Body of pancreas (tissue), 4 donors: ENCODE measurements around the gene PDZD4. TPM values are rescaled to one million over a fixed set of nuclear protein-coding genes. Genes with fewer than 3 reads are reported as not detected.

ENCODE experiments used
- ATAC-seq: fragments of 150-250 bp; one replicate; pipeline ENCODE4 v1.9.1; 2016
- DNase-seq, 4 donors: peaks; one replicate each; pipeline ENCODE4 v3.0.0-alpha.2; 2019
- H3K27ac ChIP-seq, 4 donors: fragments of 200-600 bp; sonication (generic); 1 replicate in 3 of 4; 2 replicates in 1 of 4; pipeline versions ENCODE4 v1.5.1 to v1.6.1; 2016 to 2019; ENCODE audit warnings: mild to moderate bottlenecking in 1 of 4, mixed read lengths in 1 of 4, moderate library complexity in 1 of 4
- H3K27me3 ChIP-seq, 2 donors: fragments of 200-600 bp; sonication (generic); one replicate each; pipeline ENCODE4 v1.6.0; 2016; ENCODE audit warnings: mild to moderate bottlenecking in 1 of 2
- H3K36me3 ChIP-seq, 2 donors: fragments of 200-600 bp; sonication (generic); replicated peaks in 1 of 2; 2 replicates each; pipeline ENCODE4 v1.5.1; 2016; ENCODE audit warnings: low read depth in 2 of 2; ENCODE audit not compliant: insufficient read depth in 1 of 2
- H3K4me1 ChIP-seq: fragments of 200-600 bp; sonication (generic); one replicate; pipeline ENCODE4 v1.6.0; 2016
- H3K4me3 ChIP-seq, 2 donors: fragments of 200-600 bp; sonication (generic); 1 replicate in 1 of 2; 2 replicates in 1 of 2; pipeline ENCODE4 v1.5.1; 2016 to 2019
- H3K9me3 ChIP-seq, 3 donors: fragments of 200-600 bp; sonication (generic); 1 replicate in 2 of 3; 2 replicates in 1 of 3; pipeline ENCODE4 v1.5.1; 2016
- POLR2A ChIP-seq, 3 donors: fragments of 450-650 bp; IDR thresholded peaks; one replicate each; pipeline ENCODE4 v1.6.1; 2016; ENCODE audit warnings: antibody characterized with exemption in 3 of 3, mild to moderate bottlenecking in 2 of 3
- WGBS, 2 donors: methylation state at CpG; one replicate each; pipeline ENCODE4 v1.1.5; 2017; 5-methylcytosine and 5-hydroxymethylcytosine counted together
- intact Hi-C: fragments of 100-400 bp; cut with DNase I; formaldehyde crosslinking; loops from one replicate; pipeline ENCODE4 v1.15.1; 2023
- total RNA-seq, 2 donors: library from RNA; depleted of rRNA; stranded (reverse); fragments of >200 nt; gene quantifications; one replicate each; pipeline ENCODE4 v1.1.0, GENCODE V29; 2016
- TF ChIP-seq, protein P1 (sequence below), 7 experiments: fragments of 450-650 bp in 4 of 7; fragments of 200-600 bp in 3 of 7; sonication (generic) in 3 of 7; IDR thresholded peaks; one replicate each; pipeline ENCODE4 v1.5.1; 2016 to 2019; ENCODE audit warnings: antibody characterized with exemption in 7 of 7

Gene PDZD4
- total RNA-seq, 2 donors from 2014 or later: 1.6 to 2.6 TPM

DNA sequence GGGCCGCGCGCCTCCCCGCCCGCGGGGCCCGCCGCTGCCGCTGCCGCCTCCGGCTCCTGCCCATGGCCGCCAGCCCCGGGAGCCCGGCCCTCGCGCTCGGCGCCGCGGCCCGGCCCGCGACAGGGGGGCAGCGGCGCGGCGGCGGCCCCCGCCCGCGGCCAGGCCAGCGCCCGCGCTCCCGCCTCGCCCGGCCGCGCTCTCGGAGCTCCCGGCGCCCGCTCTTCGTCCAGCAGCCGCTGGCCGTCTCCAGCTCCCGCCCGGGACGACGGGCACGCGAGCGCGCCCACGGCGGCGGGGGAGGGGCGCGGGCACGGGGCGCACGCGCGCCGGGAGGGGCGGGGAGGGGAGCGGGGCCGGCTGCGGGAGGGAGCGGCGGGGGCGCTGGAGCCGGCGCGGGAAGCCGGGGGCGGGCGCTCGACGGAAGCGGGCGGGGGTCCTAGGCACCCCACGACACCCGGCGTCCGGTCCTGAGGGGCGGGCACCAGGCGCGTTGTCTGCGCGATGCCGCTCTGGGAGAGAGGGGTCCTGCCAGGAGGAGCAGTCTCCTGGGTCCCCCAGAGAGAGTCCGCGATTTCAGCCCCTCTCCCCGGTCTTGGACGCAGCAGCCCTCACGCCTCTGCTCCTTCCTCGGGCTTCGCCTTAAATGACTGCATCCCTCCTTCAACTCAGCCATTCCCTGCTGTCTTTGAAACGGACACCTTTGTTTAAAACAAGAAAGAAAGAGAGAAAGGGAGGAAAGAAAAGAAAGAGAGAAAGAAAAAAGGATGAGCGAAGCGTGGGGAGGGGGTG, 490 bp upstream of the PDZD4 start:
- ATAC-seq: no peak
- Histone ChIP-seq H3K9me3 (no peaks in the 10 kb centered on the region), H3K27ac (no peak overlapping the region), H3K36me3 (no peaks in the 10 kb centered on the region), H3K27me3 (no peaks in the 10 kb centered on the region), H3K4me1 (peaks cover 12% of the 10 kb centered on the region), H3K4me3 (no peak overlapping the region)
- TF ChIP-seq, protein P1, sequence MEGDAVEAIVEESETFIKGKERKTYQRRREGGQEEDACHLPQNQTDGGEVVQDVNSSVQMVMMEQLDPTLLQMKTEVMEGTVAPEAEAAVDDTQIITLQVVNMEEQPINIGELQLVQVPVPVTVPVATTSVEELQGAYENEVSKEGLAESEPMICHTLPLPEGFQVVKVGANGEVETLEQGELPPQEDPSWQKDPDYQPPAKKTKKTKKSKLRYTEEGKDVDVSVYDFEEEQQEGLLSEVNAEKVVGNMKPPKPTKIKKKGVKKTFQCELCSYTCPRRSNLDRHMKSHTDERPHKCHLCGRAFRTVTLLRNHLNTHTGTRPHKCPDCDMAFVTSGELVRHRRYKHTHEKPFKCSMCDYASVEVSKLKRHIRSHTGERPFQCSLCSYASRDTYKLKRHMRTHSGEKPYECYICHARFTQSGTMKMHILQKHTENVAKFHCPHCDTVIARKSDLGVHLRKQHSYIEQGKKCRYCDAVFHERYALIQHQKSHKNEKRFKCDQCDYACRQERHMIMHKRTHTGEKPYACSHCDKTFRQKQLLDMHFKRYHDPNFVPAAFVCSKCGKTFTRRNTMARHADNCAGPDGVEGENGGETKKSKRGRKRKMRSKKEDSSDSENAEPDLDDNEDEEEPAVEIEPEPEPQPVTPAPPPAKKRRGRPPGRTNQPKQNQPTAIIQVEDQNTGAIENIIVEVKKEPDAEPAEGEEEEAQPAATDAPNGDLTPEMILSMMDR (IDR thresholded peaks at IDR 0.05): no peak
- TF ChIP-seq POLR2A (IDR thresholded peaks at IDR 0.05): no peak
- intact Hi-C loops: no loop called here
- DNase-seq: no peak
- WGBS, 2 donors: 5 to 48% methylated on average over 10 to 18 of the region's 102 CpGs

DNA sequence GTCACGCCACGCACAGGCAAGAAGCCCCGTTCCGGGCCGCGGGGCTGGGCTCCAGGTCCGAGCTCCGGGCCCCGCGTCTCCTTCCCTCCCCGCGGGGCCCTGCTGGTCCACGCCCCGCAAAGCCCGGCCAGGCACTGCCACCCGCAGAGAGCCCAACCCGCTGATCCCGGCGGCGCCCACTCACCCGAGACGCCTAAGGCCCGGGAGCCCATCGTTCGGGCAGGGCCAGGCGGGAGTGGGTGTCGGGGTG, 870 bp downstream of the PDZD4 start:
- TF ChIP-seq, protein P1 (IDR thresholded peaks at IDR 0.05): no peak
- TF ChIP-seq POLR2A (IDR thresholded peaks at IDR 0.05): no peak

DNA sequence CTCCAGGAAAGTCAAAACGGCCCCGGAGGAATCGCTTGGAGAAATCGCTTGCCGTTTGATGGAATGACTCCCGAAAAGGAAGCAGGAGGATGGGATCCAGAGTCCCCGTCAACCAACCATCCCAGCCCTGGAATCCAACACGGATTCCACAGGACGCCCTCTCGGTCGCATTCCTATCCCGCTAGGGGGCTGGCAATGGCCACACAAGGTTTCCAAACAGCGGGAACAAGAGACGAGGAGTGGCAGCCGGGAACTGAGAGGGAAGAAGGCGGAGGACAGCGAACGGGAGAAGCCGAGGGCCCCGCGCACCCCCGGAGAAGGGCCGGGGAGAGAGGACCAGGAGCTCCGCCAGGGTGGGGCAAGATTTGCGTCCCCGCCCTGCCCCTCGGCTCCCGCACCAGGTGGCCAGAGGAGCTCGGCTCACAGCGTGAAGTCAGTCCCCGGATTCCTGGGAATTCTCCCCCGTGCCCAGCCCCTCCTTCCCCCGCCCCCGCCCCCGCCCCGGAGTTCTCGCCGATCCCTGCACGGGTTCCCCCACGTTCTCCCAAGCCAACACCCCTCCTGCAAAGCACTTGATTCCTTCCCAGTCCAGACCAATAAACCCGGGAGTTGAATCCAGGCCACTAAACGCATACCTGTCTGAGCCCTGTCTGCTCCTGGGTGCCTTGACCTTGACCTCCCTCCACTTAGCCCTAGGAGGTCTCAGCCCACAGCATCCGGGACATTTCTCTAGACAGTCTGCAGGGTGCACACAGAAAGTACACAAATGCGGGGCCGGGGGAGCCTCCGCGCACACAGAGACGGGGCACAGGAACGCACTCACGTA, 1.4 kb downstream of the PDZD4 start:
- no peak for DNase-seq
- 9 to 60% methylated on average over 1 to 46 of the region's 50 CpGs for WGBS, 2 donors
- no peak overlapping the region for H3K27ac ChIP-seq

More for the DNA sequence above, 870 bp downstream of the PDZD4 start:
- no peaks in the 10 kb centered on the region for H3K27me3 ChIP-seq
- 0% methylated on average over 17 of the region's 27 CpGs; no CpG with 5 or more reads in 1 of the 2 donors for WGBS, 2 donors
- no peak overlapping the region for H3K27ac ChIP-seq
- intact Hi-C loops: no loop called here
- H3K4me1 ChIP-seq: peaks cover 12% of the 10 kb centered on the region
- H3K4me3 ChIP-seq: no peak overlapping the region
- DNase-seq: no peak
- H3K9me3 ChIP-seq: no peaks in the 10 kb centered on the region
- H3K36me3 ChIP-seq: no peaks in the 10 kb centered on the region
- ATAC-seq: no peak

DNA sequence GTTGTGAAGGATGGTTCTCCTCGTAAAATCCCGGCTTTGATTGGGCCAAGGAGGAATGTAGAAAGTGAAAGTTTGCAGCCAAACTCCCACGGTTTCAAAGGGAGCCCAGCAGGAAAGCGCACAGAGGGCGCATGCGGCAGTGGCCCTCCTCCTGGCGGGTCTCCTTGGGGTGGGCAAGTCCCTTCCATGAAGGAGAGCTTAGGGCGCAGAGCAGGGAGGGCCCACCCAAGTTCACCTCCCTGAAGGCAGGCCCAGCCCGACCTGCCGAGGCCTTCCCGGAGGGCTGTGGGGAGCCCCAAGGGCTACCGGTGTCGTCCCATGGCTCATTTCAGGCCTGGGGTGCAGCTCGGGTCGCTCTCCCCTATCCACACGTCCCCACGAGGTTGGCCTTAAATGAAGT, 2.0 kb downstream of the PDZD4 start:
- no peak for ATAC-seq
- TF ChIP-seq, protein P1 (IDR thresholded peaks at IDR 0.05): no peak
- TF ChIP-seq POLR2A (IDR thresholded peaks at IDR 0.05): no peak
- Histone ChIP-seq H3K27ac (no peak overlapping the region), H3K36me3 (no peaks in the 10 kb centered on the region), H3K27me3 (no peaks in the 10 kb centered on the region), H3K9me3 (no peaks in the 10 kb centered on the region), H3K4me3 (no peak overlapping the region), H3K4me1 (peaks cover 12% of the 10 kb centered on the region)
- DNase-seq: no peak
- WGBS, 2 donors: 30 to 40% methylated on average over 2 to 10 of the region's 17 CpGs
- intact Hi-C loops: no loop called here

More for the DNA sequence above, 1.4 kb downstream of the PDZD4 start:
- H3K27me3 ChIP-seq: no peaks in the 10 kb centered on the region
- intact Hi-C loops: no loop called here
- ATAC-seq: peak; percentile 40
- TF ChIP-seq, protein P1 (IDR thresholded peaks at IDR 0.05): no peak
- no peak for TF ChIP-seq POLR2A (IDR thresholded peaks at IDR 0.05)
- peaks cover 12% of the 10 kb centered on the region for H3K4me1 ChIP-seq
- H3K9me3 ChIP-seq: no peaks in the 10 kb centered on the region
- no peak overlapping the region for H3K4me3 ChIP-seq
- H3K36me3 ChIP-seq: no peaks in the 10 kb centered on the region
